ENCODE data around the gene CDKN1A. TPM values are rescaled to one million over a fixed set of nuclear protein-coding genes. Genes with fewer than 3 reads are reported as not detected.

The CDKN1A gene
- total RNA-seq, 1 donor from 2014 or later = 76.3 TPM

DNA sequence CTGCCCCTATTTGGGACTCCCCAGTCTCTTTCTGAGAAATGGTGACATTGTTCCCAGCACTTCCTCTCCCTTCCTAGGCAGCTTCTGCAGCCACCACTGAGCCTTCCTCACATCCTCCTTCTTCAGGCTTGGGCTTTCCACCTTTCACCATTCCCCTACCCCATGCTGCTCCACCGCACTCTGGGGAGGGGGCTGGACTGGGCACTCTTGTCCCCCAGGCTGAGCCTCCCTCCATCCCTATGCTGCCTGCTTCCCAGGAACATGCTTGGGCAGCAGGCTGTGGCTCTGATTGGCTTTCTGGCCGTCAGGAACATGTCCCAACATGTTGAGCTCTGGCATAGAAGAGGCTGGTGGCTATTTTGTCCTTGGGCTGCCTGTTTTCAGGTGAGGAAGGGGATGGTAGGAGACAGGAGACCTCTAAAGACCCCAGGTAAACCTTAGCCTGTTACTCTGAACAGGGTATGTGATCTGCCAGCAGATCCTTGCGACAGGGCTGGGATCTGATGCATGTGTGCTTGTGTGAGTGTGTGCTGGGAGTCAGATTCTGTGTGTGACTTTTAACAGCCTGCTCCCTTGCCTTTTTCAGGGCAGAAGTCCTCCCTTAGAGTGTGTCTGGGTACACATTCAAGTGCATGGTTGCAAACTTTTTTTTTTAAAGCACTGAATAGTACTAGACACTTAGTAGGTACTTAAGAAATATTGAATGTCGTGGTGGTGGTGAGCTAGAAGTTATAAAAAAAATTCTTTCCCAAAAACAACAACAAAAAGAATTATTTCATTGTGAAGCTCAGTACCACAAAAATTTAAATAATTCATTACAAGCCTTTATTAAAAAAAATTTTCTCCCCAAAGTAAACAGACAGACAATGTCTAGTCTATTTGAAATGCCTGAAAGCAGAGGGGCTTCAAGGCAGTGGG lies 2.1 kb upstream of the CDKN1A start:
- peaks cover 19% of the 10 kb centered on the region for H3K27me3 Mint-ChIP-seq
- peaks cover 26% of the 10 kb centered on the region for H3K4me1 Mint-ChIP-seq (ENCODE audit: unreplicated experiment)
- TF ChIP-seq, protein P1, sequence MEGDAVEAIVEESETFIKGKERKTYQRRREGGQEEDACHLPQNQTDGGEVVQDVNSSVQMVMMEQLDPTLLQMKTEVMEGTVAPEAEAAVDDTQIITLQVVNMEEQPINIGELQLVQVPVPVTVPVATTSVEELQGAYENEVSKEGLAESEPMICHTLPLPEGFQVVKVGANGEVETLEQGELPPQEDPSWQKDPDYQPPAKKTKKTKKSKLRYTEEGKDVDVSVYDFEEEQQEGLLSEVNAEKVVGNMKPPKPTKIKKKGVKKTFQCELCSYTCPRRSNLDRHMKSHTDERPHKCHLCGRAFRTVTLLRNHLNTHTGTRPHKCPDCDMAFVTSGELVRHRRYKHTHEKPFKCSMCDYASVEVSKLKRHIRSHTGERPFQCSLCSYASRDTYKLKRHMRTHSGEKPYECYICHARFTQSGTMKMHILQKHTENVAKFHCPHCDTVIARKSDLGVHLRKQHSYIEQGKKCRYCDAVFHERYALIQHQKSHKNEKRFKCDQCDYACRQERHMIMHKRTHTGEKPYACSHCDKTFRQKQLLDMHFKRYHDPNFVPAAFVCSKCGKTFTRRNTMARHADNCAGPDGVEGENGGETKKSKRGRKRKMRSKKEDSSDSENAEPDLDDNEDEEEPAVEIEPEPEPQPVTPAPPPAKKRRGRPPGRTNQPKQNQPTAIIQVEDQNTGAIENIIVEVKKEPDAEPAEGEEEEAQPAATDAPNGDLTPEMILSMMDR (conservative IDR thresholded peaks at IDR 0.05) = no peak
- H3K27ac Mint-ChIP-seq = peak overlapping the region; percentile 98
- peak overlapping the region; percentile 82 for H3K4me3 Mint-ChIP-seq
- no peaks in the 10 kb centered on the region for H3K9me3 Mint-ChIP-seq
- H3K36me3 Mint-ChIP-seq = no peaks in the 10 kb centered on the region
- no peak for DNase-seq (ENCODE audit: extremely low spot score, unreplicated experiment)

DNA sequence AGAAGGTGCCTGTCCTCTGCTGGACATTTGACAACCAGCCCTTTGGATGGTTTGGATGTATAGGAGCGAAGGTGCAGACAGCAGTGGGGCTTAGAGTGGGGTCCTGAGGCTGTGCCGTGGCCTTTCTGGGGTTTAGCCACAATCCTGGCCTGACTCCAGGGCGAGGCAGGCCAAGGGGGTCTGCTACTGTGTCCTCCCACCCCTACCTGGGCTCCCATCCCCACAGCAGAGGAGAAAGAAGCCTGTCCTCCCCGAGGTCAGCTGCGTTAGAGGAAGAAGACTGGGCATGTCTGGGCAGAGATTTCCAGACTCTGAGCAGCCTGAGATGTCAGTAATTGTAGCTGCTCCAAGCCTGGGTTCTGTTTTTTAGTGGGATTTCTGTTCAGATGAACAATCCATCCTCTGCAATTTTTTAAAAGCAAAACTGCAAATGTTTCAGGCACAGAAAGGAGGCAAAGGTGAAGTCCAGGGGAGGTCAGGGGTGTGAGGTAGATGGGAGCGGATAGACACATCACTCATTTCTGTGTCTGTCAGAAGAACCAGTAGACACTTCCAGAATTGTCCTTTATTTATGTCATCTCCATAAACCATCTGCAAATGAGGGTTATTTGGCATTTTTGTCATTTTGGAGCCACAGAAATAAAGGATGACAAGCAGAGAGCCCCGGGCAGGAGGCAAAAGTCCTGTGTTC lies 1.3 kb upstream of the CDKN1A start:
- peak overlapping the region; percentile 98 for H3K27ac Mint-ChIP-seq
- H3K4me1 Mint-ChIP-seq (ENCODE audit: unreplicated experiment) = peaks cover 27% of the 10 kb centered on the region
- DNase-seq (ENCODE audit: extremely low spot score, unreplicated experiment) = no peak
- no peaks in the 10 kb centered on the region for H3K9me3 Mint-ChIP-seq
- peak overlapping the region; percentile 82 for H3K4me3 Mint-ChIP-seq
- no peaks in the 10 kb centered on the region for H3K36me3 Mint-ChIP-seq
- TF ChIP-seq, protein P1 (conservative IDR thresholded peaks at IDR 0.05) = no peak
- H3K27me3 Mint-ChIP-seq = peaks cover 19% of the 10 kb centered on the region

DNA sequence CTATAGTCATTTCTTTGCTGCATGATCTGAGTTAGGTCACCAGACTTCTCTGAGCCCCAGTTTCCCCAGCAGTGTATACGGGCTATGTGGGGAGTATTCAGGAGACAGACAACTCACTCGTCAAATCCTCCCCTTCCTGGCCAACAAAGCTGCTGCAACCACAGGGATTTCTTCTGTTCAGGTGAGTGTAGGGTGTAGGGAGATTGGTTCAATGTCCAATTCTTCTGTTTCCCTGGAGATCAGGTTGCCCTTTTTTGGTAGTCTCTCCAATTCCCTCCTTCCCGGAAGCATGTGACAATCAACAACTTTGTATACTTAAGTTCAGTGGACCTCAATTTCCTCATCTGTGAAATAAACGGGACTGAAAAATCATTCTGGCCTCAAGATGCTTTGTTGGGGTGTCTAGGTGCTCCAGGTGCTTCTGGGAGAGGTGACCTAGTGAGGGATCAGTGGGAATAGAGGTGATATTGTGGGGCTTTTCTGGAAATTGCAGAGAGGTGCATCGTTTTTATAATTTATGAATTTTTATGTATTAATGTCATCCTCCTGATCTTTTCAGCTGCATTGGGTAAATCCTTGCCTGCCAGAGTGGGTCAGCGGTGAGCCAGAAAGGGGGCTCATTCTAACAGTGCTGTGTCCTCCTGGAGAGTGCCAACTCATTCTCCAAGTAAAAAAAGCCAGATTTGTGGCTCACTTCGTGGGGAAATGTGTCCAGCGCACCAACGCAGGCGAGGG lies 594 bp upstream of the CDKN1A start:
- peak overlapping the region; percentile 82 for H3K4me3 Mint-ChIP-seq
- peak overlapping the region; percentile 98 for H3K27ac Mint-ChIP-seq
- TF ChIP-seq, protein P1 (conservative IDR thresholded peaks at IDR 0.05) = no peak
- H3K4me1 Mint-ChIP-seq (ENCODE audit: unreplicated experiment) = peaks cover 30% of the 10 kb centered on the region
- no peak for DNase-seq (ENCODE audit: extremely low spot score, unreplicated experiment)
- no peaks in the 10 kb centered on the region for H3K36me3 Mint-ChIP-seq
- no peaks in the 10 kb centered on the region for H3K9me3 Mint-ChIP-seq
- peaks cover 21% of the 10 kb centered on the region for H3K27me3 Mint-ChIP-seq

DNA sequence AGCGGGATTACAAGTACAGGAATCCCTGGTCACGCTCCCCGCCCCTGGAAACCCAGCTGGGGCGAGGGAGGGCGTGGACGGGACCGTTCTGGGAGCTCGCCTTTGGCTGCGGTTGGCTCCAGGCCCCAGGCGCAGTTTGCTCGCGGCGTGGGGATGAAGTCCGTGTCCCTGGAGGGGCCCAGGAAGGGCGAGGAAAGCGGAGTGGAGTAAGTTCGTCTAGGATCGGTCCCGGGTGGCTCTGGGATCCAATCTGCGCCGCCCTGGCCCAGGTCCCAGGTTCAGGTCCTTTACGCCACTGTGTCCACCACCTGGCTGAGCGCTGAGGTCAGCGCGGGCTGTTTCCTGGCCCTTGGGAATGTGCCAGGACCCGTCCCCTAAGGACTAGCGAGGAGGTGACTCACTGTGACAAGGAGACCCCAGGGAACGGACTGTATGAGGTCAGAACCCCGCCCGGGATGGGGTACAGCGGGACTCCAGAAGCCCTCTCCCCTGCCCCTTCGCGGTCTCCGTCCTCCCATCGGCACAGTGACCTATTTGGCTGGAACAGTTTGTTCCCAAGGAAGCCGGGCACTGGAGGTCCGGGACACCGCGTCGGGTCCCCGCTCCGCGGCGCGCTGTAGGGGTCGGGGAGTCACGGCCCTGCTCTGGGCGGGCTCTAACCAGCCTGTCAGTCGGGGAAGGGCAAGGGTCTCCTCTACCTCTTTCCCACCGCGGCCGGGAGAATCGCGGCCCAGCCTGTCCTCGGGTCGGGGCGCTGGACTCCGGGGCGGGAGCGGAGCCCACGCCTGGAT lies 724 bp downstream of the CDKN1A start:
- Mint-ChIP-seq H3K4me1 (ENCODE audit: unreplicated experiment) (peaks cover 30% of the 10 kb centered on the region), H3K27ac (peak overlapping the region; percentile 98), H3K9me3 (no peaks in the 10 kb centered on the region), H3K36me3 (no peaks in the 10 kb centered on the region), H3K4me3 (peak overlapping the region; percentile 96), H3K27me3 (peaks cover 21% of the 10 kb centered on the region)
- TF ChIP-seq, protein P1 (conservative IDR thresholded peaks at IDR 0.05) = no peak
- no peak for DNase-seq (ENCODE audit: extremely low spot score, unreplicated experiment)

All from type B pancreatic cell (in vitro differentiated cells).